Measurements from ENCODE around the gene RASD1.
"Not testable (repeated sequence)": the region's sequence is repeated elsewhere in the genome, so short reads cannot be mapped to it uniquely, and the experiment has no call there.

Gene RASD1

DNA sequence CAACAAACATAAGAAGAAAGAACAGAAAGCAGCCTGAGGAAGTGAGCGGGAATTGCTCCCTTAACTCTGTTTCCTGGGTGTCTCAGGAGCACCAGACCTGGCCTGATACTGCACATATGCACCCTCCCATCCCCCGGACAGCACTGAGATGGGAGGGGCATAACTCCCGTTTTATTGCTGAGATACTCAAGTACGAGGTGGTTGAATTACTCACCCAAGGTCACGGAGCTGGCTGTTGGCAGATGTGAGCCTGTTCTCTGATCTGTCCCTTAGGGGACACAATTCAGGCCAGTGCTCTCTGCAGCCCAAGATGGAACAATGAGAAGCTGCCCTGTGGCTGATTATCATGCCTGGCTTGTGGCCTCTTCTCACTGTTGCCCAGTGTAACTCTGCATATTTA, 28.5 kb downstream of the RASD1 start:
- DNase-seq = peak; percentile 33

DNA sequence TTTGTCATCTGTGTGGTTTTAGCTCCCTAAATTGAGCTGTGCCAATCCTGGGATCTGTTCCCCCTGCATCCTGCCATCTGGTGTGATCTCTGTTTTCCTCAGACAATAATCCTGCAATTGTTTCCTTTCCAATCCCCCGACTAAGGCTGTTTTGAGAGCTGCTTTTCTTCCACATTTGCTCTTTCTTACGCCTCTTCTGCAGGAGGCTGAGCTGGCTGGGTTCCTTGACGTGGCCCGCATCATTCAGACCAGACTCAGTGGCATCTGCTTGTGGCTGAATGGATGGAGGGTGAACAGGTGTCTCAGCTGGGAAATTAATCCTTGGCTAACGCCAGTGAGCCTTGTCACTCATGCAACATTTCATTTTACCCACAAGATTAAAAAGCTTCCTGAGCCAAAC, 29.2 kb downstream of the RASD1 start:
- DNase-seq = no peak

DNA sequence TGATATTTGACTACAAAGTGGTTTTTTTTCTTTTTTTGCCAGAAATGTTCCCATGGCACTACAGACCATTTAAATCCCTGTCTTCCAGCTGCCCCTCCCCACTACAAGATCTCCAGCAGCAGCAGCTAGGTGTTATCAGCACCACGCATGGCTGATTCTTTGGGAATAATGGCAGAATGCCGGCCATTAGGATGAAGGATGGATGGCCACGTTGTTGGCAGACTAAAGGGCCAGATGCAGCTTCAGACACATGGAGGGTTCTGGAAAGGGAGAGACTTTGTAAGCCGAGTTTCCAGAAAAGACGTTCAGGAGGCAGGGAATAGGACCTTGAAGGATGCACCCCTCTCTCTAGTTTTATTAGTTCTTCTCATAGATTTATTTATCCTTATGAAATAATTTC, 29.7 kb downstream of the RASD1 start:
- no peak for DNase-seq

DNA sequence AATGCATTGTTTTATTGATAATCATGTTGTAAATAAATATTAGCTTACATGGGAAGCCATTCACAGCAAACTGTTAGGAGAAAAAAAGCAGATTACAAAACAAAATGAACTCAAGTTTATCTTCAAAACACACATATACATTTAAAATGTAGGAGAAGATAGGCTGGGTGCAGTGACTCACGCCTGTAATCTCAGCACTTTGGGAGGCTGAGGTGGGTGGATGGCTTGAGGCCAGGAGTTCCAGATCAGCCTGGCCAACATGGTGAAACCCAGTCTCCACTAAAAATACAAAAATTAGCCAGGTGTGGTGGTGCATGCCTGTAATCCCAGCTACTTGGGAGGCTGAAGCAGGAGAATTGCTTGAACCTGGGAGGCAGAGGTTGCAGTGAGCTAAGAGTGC, 30.3 kb downstream of the RASD1 start:
- DNase-seq = not testable (repeated sequence)

DNA sequence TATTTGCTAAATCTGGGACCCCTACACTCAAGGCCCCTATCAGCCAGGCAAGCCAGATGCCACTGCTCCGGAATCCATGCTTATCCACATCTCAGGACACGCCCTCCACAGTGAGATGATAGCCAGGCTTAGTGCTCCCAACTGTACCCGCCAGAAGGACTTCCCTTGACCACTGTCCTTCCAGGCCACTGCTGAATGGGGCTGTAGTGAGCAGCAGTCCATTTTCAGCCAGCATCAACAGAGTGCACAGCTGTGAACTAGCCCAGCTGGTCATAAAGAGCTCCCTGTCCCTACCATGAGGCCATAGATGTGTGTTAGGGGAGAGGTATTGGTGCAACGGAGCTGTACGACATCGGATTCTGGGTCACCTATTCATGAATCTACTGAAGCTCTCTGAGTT, 32.4 kb downstream of the RASD1 start:
- DNase-seq = no peak

DNA sequence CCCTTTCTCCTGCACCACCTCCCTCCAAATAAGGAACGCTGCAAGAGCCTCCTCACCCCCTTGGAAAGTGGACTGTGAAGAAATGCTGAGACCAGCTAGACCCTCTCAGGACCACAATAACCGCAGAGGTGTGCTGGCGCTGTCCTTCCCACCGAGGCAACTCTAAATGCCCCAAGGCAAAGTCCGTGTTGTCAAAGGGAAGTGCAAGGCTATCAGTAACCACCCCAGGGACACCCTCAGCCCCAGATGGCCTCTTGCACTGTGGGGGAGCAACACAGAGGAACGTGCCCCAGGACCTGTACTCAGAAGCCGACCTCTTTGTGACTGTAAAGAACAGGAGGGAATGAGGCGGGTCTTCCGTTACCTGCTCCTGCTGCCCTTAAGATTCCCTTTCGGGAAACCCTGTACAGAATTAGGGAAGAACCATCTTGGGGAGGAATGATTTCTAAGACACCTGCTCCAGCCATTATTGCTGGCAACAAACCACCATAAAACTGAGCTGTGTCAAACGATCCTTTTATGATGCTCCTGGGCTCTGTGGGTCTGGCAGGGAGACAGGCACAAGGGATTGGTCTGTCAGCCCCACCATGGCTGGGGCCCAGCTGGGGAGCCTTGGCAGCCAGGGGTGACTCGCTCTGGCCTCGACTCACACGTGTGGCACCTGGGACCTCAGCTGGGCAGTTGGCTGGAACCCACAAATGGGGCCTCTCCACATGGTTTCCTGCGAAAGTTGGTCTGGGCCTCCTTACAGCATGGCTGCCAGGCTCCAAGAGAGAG, 34.0 kb downstream of the RASD1 start:
- DNase-seq = peak; percentile 12

DNA sequence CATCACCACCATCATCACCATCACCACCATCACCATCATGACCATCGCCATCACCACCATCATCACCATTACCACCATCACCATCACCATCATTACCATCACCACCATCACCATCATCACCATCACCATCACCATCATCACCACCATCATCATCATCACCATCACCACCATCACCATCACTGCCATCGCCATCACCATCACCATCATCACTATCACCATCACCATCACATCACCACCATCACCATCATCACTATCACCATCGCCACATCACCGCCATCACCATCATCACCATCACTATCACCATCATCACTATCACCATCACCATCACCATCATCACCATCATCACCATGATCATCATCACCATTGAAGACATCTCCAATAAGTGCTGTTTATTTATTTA, 36.2 kb downstream of the RASD1 start:
- no peak for DNase-seq

DNA sequence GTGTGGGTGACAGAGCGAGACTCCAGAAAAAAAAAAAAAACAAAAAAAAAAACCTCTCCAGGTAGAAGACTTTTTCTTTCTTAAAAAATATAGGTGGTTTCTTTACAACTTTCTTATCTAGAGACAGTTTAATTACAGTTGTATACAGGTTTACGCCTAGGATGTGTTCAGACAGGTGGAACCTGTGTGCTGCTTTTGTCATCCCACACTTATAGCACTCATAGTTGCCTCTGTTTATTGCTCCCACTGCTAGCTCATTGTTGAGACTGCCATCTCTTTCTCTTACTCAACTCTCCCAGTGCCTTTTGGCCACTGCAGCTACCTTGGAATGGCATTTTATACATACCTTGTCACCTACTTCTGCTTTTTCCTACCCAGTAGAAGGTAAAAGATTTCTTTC, 38.5 kb downstream of the RASD1 start:
- no peak for DNase-seq

DNA sequence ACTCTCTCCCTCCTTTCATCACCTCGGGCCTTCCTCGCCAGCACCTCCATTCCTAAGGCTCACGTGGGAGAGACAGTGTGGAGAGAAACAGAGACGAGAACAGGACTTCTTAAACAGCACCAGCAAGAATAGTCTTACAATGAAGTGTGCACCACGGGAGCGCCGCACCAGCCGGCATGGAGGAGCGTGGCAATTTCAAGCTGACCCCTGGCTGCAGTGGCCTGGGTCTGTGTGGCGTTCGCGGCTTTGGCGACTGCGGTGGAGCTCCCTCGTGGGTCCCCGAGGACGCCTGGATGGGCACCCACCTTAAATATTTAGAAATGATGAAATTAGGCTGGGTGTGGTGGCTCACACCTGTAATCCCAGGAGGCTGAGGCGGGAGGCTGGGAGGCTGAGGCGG, 39.9 kb downstream of the RASD1 start:
- DNase-seq = no peak

DNA sequence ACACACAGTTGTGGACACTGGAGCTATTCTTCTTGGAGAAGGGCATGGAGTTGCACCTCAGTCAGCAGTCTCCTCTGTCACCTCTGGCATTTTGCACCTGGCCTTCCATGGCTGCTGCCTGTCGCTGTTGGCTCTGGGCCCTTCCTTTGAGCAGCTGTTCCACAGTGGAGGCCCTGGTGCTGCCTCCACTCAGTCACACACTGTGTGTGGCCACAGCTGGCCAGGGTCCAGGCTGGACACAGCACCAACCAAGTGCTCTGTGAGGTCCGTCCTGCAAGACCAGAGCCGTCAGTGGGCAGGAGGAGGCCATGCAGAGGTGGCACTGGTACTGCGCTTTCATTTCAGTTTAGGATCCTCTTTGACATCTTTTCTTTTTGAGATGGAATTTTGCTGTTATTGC, 41.0 kb downstream of the RASD1 start:
- no peak for DNase-seq

DNA sequence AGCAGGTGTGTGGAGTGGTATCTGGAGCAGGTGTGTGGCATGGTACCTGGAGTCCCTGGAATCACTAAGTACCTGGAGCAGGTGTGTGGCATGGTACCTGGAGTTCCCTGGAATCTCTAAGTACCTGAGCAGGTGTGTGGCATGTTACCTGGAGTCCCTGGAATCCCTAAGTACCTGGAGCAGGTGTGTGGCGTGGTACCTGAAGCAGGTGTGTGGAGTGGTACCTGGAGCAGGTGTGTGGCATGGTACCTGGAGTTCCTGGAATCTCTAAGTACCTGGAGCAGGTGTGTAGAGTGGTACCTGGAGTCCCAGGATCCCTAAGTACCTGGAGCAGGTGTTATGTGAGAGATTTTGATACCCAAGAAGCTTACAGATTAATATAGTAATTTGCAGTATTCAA, 41.5 kb downstream of the RASD1 start:
- peak; percentile 9 for DNase-seq

DNA sequence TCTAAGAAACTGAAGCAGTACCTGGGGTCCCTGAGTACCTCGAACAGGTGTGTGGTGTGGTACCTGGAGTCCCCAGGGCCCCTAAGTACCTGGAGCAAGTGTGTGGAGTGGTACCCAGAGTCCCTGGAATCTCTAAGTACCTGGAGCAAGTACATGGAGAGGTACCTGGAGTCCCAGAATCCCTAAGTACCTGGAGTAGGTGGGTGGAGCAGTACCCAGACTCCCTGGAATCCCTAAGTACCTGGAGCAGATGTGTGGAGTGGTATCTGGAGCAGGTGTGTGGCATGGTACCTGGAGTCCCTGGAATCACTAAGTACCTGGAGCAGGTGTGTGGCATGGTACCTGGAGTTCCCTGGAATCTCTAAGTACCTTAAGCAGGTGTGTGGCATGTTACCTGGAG, 41.9 kb downstream of the RASD1 start:
- no peak for DNase-seq

DNA sequence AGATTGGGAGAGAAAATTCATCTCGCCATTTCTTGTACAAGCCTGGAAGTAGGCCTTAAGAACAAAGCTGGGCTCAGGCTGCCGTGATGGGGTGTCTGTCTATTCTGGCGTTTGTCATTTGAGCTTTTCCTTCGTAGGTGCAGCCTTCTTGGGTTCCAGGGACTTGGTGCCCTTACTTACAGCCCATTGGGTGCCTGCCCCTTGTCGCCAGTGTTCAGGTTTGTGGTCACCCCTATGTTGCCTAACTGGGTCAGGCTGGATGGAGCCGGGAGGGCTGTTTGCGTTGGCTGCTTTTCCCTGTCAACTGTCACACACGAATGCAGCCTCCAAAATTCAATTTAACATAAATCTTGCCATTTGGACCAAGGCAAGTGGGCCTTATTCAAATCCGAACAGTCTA, 43.1 kb downstream of the RASD1 start:
- DNase-seq = no peak

DNA sequence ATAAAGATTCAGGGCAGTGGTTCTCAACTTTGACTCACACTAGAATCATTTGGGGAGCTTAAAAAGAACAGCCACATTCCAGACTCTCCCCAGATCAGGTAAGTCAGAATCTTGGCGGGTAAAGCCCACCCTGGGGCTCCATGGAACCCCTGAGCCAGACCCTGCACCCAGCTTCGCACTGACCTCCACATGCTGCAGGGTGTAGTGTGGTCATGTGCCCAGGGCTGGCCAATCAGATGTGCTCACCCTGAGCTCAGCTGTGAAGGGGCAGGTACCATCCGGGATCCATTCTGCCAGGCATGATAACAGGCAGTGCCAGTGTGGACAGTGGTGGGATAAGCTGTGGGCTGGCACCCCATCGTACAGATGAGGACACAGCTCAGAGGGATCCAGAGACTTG, 47.5 kb downstream of the RASD1 start:
- no peak for DNase-seq

DNA sequence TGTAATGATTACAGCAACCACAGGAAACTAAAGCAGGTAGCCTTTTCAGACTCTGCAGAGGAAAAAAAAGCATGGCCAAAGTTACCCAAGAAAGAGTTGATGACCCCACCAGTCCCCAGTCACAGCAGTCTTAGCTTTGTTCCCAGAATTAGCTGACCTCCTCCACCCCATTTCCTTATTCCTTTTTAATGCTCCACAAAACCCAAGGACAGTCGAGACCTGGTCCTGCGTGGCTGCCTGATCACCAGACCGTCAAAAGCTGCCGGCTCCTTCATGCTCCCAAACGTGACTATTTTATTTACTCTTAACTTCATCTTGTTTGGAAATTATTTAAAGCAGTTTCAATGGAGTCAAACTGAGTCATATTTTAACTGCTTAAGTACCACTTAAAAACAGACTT, 48.1 kb downstream of the RASD1 start:
- no peak for DNase-seq

DNA sequence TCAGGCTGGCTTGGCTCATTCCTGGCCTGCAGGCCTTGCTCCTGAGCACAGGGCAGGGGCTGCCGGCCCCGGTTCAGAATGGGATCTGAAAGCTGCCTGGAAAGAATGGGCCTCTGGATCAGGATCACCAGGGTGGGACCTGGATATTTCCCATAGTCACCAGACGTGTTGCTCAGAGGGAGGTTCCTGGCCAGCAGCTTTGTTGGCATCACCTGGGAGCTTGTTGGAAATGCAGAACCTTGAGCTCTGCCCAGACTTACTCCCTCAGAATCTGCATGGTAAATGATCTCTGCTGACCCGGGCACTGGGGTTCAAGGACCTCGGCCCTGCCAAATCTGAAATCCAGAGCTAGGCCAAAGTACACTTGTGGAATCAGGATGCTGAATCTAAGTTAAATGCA, 48.9 kb downstream of the RASD1 start:
- no peak for DNase-seq

DNA sequence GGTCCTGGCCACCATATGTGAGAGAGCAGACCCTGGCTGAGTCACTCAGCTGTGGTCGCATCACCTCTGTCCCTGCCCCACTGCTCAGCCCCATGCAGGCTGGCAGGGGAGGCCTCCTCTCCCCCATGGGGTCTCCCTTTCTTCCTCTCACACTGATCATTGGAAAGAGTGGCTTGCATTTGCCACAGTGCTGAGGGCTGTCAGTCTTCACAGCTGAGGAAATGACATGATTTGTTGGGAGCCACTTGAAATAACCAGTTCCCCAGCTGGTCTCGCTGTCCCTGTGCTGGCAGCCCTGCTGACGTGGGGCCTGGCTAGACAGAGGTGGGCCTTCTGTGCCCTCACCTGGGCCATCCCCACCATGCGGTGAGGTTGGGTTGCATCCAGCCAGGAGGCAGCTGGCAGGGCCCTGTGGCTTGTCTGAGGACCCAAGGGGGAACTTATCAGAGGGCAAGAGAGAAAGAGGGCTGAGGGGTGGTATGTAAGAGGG, 49.5 kb downstream of the RASD1 start:
- DNase-seq = no peak

DNA sequence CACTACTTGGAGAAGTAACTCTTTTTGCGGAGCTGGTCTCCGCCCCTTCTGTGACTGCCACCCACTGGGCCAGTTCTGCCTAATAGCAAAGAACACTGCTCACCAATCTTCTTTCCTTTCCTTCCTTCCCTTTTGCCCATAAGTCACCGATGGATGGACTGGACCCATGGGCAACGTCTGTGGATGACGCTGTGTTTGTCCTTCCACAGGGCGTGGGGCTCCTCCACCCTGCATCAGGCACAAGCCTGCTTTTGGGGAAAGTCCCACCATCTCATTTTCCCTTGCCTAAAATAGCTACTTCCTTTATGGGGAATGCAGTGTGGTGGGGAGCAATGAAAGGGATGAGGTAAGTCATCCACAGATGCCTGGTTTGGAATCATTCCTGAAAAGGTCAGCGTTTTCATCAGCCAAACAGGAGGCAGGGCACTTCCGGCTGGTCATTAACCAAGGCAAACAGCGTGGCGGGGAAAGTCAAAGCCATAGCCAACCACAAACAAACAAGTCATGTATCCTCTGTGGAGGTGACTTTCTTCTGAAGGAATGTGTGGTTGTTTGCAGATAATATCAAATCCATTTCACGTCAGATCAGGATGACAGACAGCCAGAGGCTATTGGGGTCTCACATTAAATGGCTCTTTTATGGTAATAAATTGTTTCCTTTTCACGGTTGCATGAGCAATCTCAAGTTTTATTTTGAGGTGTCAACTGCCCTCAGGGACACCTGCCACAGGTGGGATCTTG, 50.1 kb downstream of the RASD1 start:
- peak; percentile 72 for DNase-seq

DNA sequence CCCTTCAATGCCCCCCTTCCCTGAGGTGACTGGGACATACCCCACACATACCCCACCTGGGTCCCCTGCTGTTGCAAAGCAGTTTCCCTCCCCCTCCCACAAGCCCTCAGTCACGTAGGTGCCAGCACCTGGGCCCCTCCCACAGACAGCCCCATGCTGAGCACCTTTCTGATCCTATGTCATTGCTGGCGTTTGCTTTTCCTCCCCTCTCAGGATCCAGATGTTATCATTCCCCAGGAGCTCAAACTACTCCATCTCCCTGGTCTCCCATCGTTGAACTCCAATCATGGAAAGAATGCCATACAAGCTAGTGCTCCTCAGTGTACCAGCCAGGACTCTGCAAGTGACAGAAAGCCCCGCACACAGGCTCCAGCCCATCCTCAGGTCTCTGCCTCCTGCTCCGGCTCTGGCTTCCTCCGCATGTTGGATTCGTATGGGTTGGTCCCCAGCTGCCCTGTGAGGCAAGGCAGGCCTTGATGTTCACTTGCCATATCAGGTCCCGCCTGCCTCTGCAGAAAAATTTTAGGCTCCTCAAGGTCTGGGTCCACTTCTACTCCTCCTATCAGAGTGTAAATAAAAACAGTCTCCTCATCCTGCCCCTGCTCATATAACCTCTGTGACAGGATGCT, 50.8 kb downstream of the RASD1 start:
- DNase-seq = peak; percentile 42
